Measurements from ENCODE around the gene RESP18.

- no peak for TF ChIP-seq CTCF (IDR thresholded peaks at IDR 0.05)
- no peak for TF ChIP-seq POLR2A (IDR thresholded peaks at IDR 0.05)
- TF ChIP-seq EP300 (IDR thresholded peaks at IDR 0.05): no peak
Measured at GRCh38 chr2:219299372-219299760, 33.2 kb downstream of the RESP18 start.

Data from ovary (tissue), 3 donors.